Upper lobe of left lung (tissue), 6 donors: ENCODE measurements around the gene ZNF407. TPM values are rescaled to one million over a fixed set of nuclear protein-coding genes. Genes with fewer than 3 reads are reported as not detected.

Experiments used
- ATAC-seq, 2 donors: fragments of 200-7000 bp; cut with Tn5 transposase; one replicate each; pipeline ENCODE4 v1.9.1; 2022; ENCODE audit warnings: mild to moderate bottlenecking in 2 of 2, moderate library complexity in 2 of 2; ENCODE audit not compliant: low FRiP score in 2 of 2
- DNase-seq, 2 donors: peaks; one replicate each; pipeline ENCODE4 v3.0.0-alpha.2; 2019 to 2020
- H3K27ac ChIP-seq, 4 donors: fragments of 200-600 bp; sonication (generic); one replicate each; pipeline ENCODE4 v1.5.1; 2016 to 2019
- H3K27me3 ChIP-seq, 4 donors: fragments of 200-600 bp; sonication (generic); one replicate each; pipeline ENCODE4 v1.5.1; 2017 to 2019
- H3K36me3 ChIP-seq, 4 donors: fragments of 200-600 bp; sonication (generic); one replicate each; pipeline ENCODE4 v1.5.1; 2016 to 2019
- H3K4me1 ChIP-seq, 4 donors: fragments of 200-600 bp; sonication (generic); one replicate each; pipeline ENCODE4 v1.5.1; 2018 to 2019
- H3K4me3 ChIP-seq, 4 donors: fragments of 200-600 bp; sonication (generic); one replicate each; pipeline ENCODE4 v1.5.1; 2017 to 2019; ENCODE audit warnings: mild to moderate bottlenecking in 2 of 4, moderate library complexity in 1 of 4
- H3K9me3 ChIP-seq, 4 donors: fragments of 200-600 bp; sonication (generic); one replicate each; pipeline ENCODE4 v1.5.1; 2018 to 2019
- CTCF ChIP-seq, 6 experiments: fragments of 450-650 bp in 4 of 6; fragments of 200-600 bp in 2 of 6; sonication (generic) in 2 of 6; IDR thresholded peaks; one replicate each; pipeline ENCODE4 v1.5.1; 2016 to 2019; ENCODE audit warnings: antibody characterized with exemption in 6 of 6
- EP300 ChIP-seq, 4 donors: sonication (generic); formaldehyde crosslinking; IDR thresholded peaks; one replicate each; pipeline ENCODE4 v1.5.1; 2017; ENCODE audit warnings: antibody characterized with exemption in 4 of 4, control low read depth in 2 of 4
- POLR2A ChIP-seq, 4 donors: fragments of 450-650 bp; IDR thresholded peaks; one replicate each; pipeline ENCODE4 v1.5.1; 2016 to 2017; ENCODE audit warnings: antibody characterized with exemption in 4 of 4, mild to moderate bottlenecking in 2 of 4
- POLR2AphosphoS5 ChIP-seq, 2 donors: sonication (generic); formaldehyde crosslinking; IDR thresholded peaks; one replicate each; pipeline ENCODE4 v1.5.1; 2017; ENCODE audit warnings: antibody characterized with exemption in 2 of 2
- WGBS, 2 donors: methylation state at CpG; one replicate each; pipeline ENCODE4 v1.1.5; 2017 to 2018; 5-methylcytosine and 5-hydroxymethylcytosine counted together
- total RNA-seq, 6 donors: library from RNA; depleted of rRNA in 4 of 6; stranded (reverse); fragments of >200 nt in 4 of 6; gene quantifications; one replicate each; pipeline versions ENCODE4 v1.1.0 to v1.2.1, GENCODE V29; 2016 to 2021
- donor health status: DM: no; HTN: no; CAD: no; lungs with moderate emphysema.
- donor health status: DM: no; HTN: yes; CAD: no; lungs with severe emphysema.

The ZNF407 gene
- total RNA-seq, 6 donors from 2014 or later, result 12.2 to 77.5 (median 17.1) TPM

GRCh38 chr18:74832999-74833398, 235.3 kb downstream of the ZNF407 start:
- 87 to 98% methylated on average over 1 of the region's 1 CpG for WGBS, 2 donors
- no peak for DNase-seq
- ATAC-seq, result no peak

GRCh38 chr18:74834424-74835309, 237.0 kb downstream of the ZNF407 start:
- no peak overlapping the region for H3K4me3 ChIP-seq
- no peak for ATAC-seq
- DNase-seq, result no peak
- H3K36me3 ChIP-seq, result no peaks in the 10 kb centered on the region
- H3K27me3 ChIP-seq, result no peaks in the 10 kb centered on the region
- peaks cover 0 to 8% (median 0%) of the 10 kb centered on the region in 4 donors for H3K4me1 ChIP-seq
- H3K9me3 ChIP-seq, result no peaks in the 10 kb centered on the region
- no peak for TF ChIP-seq POLR2AphosphoS5 (IDR thresholded peaks at IDR 0.05)
- TF ChIP-seq EP300 (IDR thresholded peaks at IDR 0.05), result no peak
- no peak for TF ChIP-seq POLR2A (IDR thresholded peaks at IDR 0.05)
- TF ChIP-seq CTCF (IDR thresholded peaks at IDR 0.05), result no peak
- no peak overlapping the region for H3K27ac ChIP-seq
- WGBS, 2 donors, result 80 to 87% methylated on average over 9 of the region's 9 CpGs

More at GRCh38 chr18:74832999-74833398, 235.3 kb downstream of the ZNF407 start:
- Histone ChIP-seq H3K36me3 (no peaks in the 10 kb centered on the region), H3K4me1 (peaks cover 0 to 8% (median 0%) of the 10 kb centered on the region in 4 donors), H3K27ac (no peak overlapping the region), H3K9me3 (no peaks in the 10 kb centered on the region), H3K27me3 (no peaks in the 10 kb centered on the region), H3K4me3 (no peak overlapping the region)
- TF ChIP-seq EP300 (IDR thresholded peaks at IDR 0.05), result no peak
- no peak for TF ChIP-seq POLR2A (IDR thresholded peaks at IDR 0.05)
- no peak for TF ChIP-seq POLR2AphosphoS5 (IDR thresholded peaks at IDR 0.05)
- TF ChIP-seq CTCF (IDR thresholded peaks at IDR 0.05), result no peak

GRCh38 chr18:74836296-74837139, 238.8 kb downstream of the ZNF407 start:
- no peak for ATAC-seq
- WGBS, 2 donors, result 64 to 68% methylated on average over 8 of the region's 8 CpGs
- no peak for TF ChIP-seq CTCF (IDR thresholded peaks at IDR 0.05)
- no peak for TF ChIP-seq POLR2AphosphoS5 (IDR thresholded peaks at IDR 0.05)
- no peak for TF ChIP-seq POLR2A (IDR thresholded peaks at IDR 0.05)
- TF ChIP-seq EP300 (IDR thresholded peaks at IDR 0.05), result no peak
- H3K27ac ChIP-seq, result no peak overlapping the region
- DNase-seq, result no peak
- peaks cover 0 to 11% (median 7%) of the 10 kb centered on the region in 4 donors for H3K4me1 ChIP-seq
- no peaks in the 10 kb centered on the region for H3K36me3 ChIP-seq
- no peak overlapping the region for H3K4me3 ChIP-seq
- H3K9me3 ChIP-seq, result no peaks in the 10 kb centered on the region
- H3K27me3 ChIP-seq, result no peaks in the 10 kb centered on the region

GRCh38 chr18:74840492-74841167, 243.0 kb downstream of the ZNF407 start:
- TF ChIP-seq POLR2A (IDR thresholded peaks at IDR 0.05) (no peak), POLR2AphosphoS5 (IDR thresholded peaks at IDR 0.05) (peak; percentile 24 to 54), EP300 (IDR thresholded peaks at IDR 0.05) (peak in 1 of 4 donors; percentile 56)
- ATAC-seq (no peak), DNase-seq (no peak)
- Histone ChIP-seq H3K27ac (peak overlapping the region in 2 of 4 donors; percentile 49 to 79), H3K36me3 (no peaks in the 10 kb centered on the region), H3K27me3 (no peaks in the 10 kb centered on the region), H3K4me3 (no peak overlapping the region), H3K4me1 (peaks cover 0 to 11% (median 7%) of the 10 kb centered on the region in 4 donors), H3K9me3 (no peaks in the 10 kb centered on the region)
- 81% methylated on average over 7 of the region's 7 CpGs for WGBS, 2 donors
